ENCODE data around the gene MMP25. TPM values are rescaled to one million over a fixed set of nuclear protein-coding genes. Genes with fewer than 3 reads are reported as not detected.

Gene MMP25
- total and polyA plus RNA-seq, 9 of the 15 experiments (the other 6 are each of a cell fraction or from before 2014, with no cell fraction given) = 0.03 to 0.04 TPM; not detected in 7

DNA sequence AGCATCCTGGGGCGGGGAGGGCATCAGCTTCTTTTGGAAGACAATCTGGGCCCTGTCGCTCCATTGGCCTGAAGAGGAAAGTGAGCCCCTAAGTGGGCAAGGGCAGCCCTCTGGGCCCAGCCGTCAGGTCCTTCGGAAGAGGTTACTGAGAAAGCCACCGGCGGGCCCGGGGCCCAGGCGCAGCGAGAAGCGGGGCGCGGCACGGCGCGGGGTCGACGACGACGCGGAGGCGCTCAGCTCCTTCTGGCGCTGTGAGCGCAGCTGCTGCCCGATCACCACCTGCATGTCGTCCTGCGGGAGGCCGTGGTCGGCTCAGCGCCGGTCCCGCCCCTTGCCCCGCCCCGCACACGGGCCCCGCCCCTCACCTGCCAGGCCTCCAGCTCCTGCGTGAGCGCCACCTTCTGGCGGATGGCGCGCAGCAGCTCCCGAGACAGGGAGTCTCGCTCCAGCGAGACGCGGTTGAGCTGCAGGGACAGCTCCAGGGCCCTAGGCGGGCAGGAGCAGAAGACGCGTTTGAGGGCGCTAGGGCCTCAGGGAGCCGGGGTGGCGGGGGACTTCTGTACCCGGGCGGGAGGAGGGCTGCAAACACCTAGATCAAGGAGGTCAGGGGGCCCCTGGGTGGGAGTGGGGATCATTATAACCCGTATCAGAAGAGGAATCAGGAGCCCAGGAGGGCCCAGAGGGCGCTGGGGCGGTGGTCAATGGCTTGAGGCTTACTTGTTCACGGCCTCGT lies 18.2 kb upstream of the MMP25 start (continued):
- no peak for TF ChIP-seq ZC3H8 (IDR thresholded peaks at IDR 0.05)
- TF ChIP-seq RNF2 (IDR thresholded peaks at IDR 0.05) = no peak
- no peak for TF ChIP-seq SMARCB1 (IDR thresholded peaks at IDR 0.05; ENCODE audit: insufficient read length, low read depth)
- TF ChIP-seq, protein P1, sequence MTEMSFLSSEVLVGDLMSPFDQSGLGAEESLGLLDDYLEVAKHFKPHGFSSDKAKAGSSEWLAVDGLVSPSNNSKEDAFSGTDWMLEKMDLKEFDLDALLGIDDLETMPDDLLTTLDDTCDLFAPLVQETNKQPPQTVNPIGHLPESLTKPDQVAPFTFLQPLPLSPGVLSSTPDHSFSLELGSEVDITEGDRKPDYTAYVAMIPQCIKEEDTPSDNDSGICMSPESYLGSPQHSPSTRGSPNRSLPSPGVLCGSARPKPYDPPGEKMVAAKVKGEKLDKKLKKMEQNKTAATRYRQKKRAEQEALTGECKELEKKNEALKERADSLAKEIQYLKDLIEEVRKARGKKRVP (CRISPR knock-in tag; IDR thresholded peaks at IDR 0.05) = no peak
- no peak for TF ChIP-seq CHD1 (IDR thresholded peaks at IDR 0.05; ENCODE audit: low read length)
- TF ChIP-seq FOXP1 (CRISPR knock-in tag; IDR thresholded peaks at IDR 0.05) = no peak
- no peak for TF ChIP-seq CREB1 (IDR thresholded peaks at IDR 0.05)
- no peak for TF ChIP-seq CREB1 (CRISPR knock-in tag; IDR thresholded peaks at IDR 0.05)
- no peak for TF ChIP-seq TOE1 (IDR thresholded peaks at IDR 0.05; ENCODE audit: borderline replicate concordance)
- TF ChIP-seq TOE1 (CRISPR knock-in tag; IDR thresholded peaks at IDR 0.05; ENCODE audit: borderline replicate concordance, low read depth) = no peak
- no peak for TF ChIP-seq BCOR (IDR thresholded peaks at IDR 0.05)
- TF ChIP-seq ZNF212 (CRISPR knock-in tag; IDR thresholded peaks at IDR 0.05) = no peak
- TF ChIP-seq ZNF175 (CRISPR knock-in tag; IDR thresholded peaks at IDR 0.05; ENCODE audit: low read depth) = no peak
- no peak for TF ChIP-seq KAT7 (CRISPR knock-in tag; IDR thresholded peaks at IDR 0.05; ENCODE audit: borderline replicate concordance)
- TF ChIP-seq FIP1L1 (IDR thresholded peaks at IDR 0.05; ENCODE audit: low read depth, low read length, poor library complexity, severe bottlenecking) = no peak
- no peak for TF ChIP-seq ZNF717 (CRISPR knock-in tag; IDR thresholded peaks at IDR 0.05)
- no peak for TF ChIP-seq MEF2D (tag; conservative IDR thresholded peaks at IDR 0.05; ENCODE audit: low read depth)
- no peak for TF ChIP-seq GTF2E2 (tag; IDR thresholded peaks at IDR 0.05)
- TF ChIP-seq, protein P2, sequence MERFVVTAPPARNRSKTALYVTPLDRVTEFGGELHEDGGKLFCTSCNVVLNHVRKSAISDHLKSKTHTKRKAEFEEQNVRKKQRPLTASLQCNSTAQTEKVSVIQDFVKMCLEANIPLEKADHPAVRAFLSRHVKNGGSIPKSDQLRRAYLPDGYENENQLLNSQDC (CRISPR knock-in tag; IDR thresholded peaks at IDR 0.05) = no peak
- TF ChIP-seq, protein P3, sequence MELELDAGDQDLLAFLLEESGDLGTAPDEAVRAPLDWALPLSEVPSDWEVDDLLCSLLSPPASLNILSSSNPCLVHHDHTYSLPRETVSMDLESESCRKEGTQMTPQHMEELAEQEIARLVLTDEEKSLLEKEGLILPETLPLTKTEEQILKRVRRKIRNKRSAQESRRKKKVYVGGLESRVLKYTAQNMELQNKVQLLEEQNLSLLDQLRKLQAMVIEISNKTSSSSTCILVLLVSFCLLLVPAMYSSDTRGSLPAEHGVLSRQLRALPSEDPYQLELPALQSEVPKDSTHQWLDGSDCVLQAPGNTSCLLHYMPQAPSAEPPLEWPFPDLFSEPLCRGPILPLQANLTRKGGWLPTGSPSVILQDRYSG (tag; conservative IDR thresholded peaks at IDR 0.05; ENCODE audit: low read depth) = no peak
- no peak for TF ChIP-seq POU5F1 (IDR thresholded peaks at IDR 0.05; ENCODE audit: borderline replicate concordance, low read depth, low read length, partially characterized antibody)
- TF ChIP-seq FOXA1 (IDR thresholded peaks at IDR 0.05; ENCODE audit: borderline replicate concordance) = no peak
- no peak for TF ChIP-seq CBFB (CRISPR knock-in tag; IDR thresholded peaks at IDR 0.05)
- no peak for TF ChIP-seq SRSF3 (IDR thresholded peaks at IDR 0.05; ENCODE audit: insufficient read depth, low read length)
- TF ChIP-seq, protein P4, sequence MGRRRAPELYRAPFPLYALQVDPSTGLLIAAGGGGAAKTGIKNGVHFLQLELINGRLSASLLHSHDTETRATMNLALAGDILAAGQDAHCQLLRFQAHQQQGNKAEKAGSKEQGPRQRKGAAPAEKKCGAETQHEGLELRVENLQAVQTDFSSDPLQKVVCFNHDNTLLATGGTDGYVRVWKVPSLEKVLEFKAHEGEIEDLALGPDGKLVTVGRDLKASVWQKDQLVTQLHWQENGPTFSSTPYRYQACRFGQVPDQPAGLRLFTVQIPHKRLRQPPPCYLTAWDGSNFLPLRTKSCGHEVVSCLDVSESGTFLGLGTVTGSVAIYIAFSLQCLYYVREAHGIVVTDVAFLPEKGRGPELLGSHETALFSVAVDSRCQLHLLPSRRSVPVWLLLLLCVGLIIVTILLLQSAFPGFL (CRISPR knock-in tag; IDR thresholded peaks at IDR 0.05) = no peak

Data from K562 (cell line).